ENCODE measurements around the gene CLCA2.

GRCh38 chr1:86470859-86471258 lies 46.9 kb downstream of the CLCA2 start:
- TF ChIP-seq GATA3 (IDR thresholded peaks at IDR 0.05; ENCODE audit: low read depth, low read length) (no peak), GATA2 (IDR thresholded peaks at IDR 0.05; ENCODE audit: low read depth, low read length) (no peak)
